K562 (cell line): ENCODE data around the gene MYCBP. TPM values are rescaled to one million over a fixed set of nuclear protein-coding genes. Genes with fewer than 3 reads are reported as not detected.

ENCODE experiments used
- CUX1 ChIP-seq: fragments of 200-800 bp; sonication (Bioruptor generic); IDR thresholded peaks from 2 replicates; pipeline ENCODE4 v1.6.1; 2016; ENCODE audit warnings: missing genetic modification characterization, missing compliant biosample characterization
- DMBX1 ChIP-seq: fragments of 250-450 bp; sonication (Bioruptor Pico); IDR thresholded peaks from 2 replicates; pipeline ENCODE4 v1.8.0; 2022; ENCODE audit warnings: inconsistent platforms, mild to moderate bottlenecking, moderate library complexity, borderline replicate concordance
- ETS2 ChIP-seq: IDR thresholded peaks from 2 replicates; pipeline ENCODE4 v1.6.1; 2016; ENCODE audit warnings: borderline replicate concordance, missing genetic modification characterization, mild to moderate bottlenecking, moderate library complexity, missing compliant biosample characterization; ENCODE audit not compliant: poor library complexity, severe bottlenecking
- HINFP ChIP-seq: fragments of 450-650 bp; conservative IDR thresholded peaks from 2 replicates; pipeline ENCODE4 v1.6.1; 2016; ENCODE audit warnings: missing genetic modification characterization, low read depth, mild to moderate bottlenecking, control low read depth, missing compliant biosample characterization
- HLTF ChIP-seq: fragments of 450-650 bp; IDR thresholded peaks from 2 replicates; pipeline ENCODE4 v1.6.1; 2016
- MAFF ChIP-seq: IDR thresholded peaks from 2 replicates; pipeline ENCODE4 v1.6.1; 2012; ENCODE audit warnings: low read length, improper control_type of control experiment
- NCOA1 ChIP-seq: fragments of 450-650 bp; IDR thresholded peaks from 2 replicates; pipeline ENCODE4 v1.6.1; 2016; ENCODE audit warnings: low read depth
- PHB ChIP-seq: fragments of 250-450 bp; sonication (Bioruptor Pico); IDR thresholded peaks from 2 replicates; pipeline ENCODE4 v1.5.0; 2021
- RB1 ChIP-seq: fragments of 450-650 bp; IDR thresholded peaks from 2 replicates; pipeline ENCODE4 v1.6.1; 2017; ENCODE audit warnings: low read depth, mild to moderate bottlenecking
- RBM22 ChIP-seq: fragments of 200-400 bp; formaldehyde crosslinking; IDR thresholded peaks from 2 replicates; pipeline ENCODE4 v1.6.1; 2018; ENCODE audit warnings: low read length, low read depth; ENCODE audit not compliant: poor library complexity, severe bottlenecking
- RBM39 ChIP-seq: fragments of 200-400 bp; formaldehyde crosslinking; optimal IDR thresholded peaks from 2 replicates; pipeline ENCODE3; 2018; ENCODE audit warnings: low read depth, low read length
- ZNF197 ChIP-seq: fragments of 200-800 bp; sonication (Bioruptor generic); IDR thresholded peaks from 2 replicates; pipeline ENCODE4 v1.6.1; 2016; ENCODE audit warnings: low read depth, missing genetic modification characterization, missing compliant biosample characterization
- ZNF445 ChIP-seq: fragments of 250-450 bp; sonication (Bioruptor Pico); IDR thresholded peaks from 2 replicates; pipeline ENCODE4 v1.4.0; 2020; ENCODE audit warnings: low read depth, mild to moderate bottlenecking, moderate library complexity
- ZNF511 ChIP-seq: sonication (generic); formaldehyde crosslinking; IDR thresholded peaks from 2 replicates; pipeline ENCODE4 v1.8.0; 2022; ENCODE audit warnings: mild to moderate bottlenecking, missing genetic modification reagents
- ZNF551 ChIP-seq: fragments of 250-450 bp; sonication (Bioruptor Pico); IDR thresholded peaks from 2 replicates; pipeline ENCODE4 v1.5.0; 2021; ENCODE audit warnings: mild to moderate bottlenecking, moderate library complexity
- ZNF75A ChIP-seq: fragments of 450-650 bp; formaldehyde crosslinking; IDR thresholded peaks from 2 replicates; pipeline ENCODE4 v1.4.0; 2020; ENCODE audit warnings: mild to moderate bottlenecking
- ZNF76 ChIP-seq: fragments of 250-450 bp; sonication (Bioruptor Pico); IDR thresholded peaks from 2 replicates; pipeline ENCODE4 v1.4.0; 2020; ENCODE audit warnings: mild to moderate bottlenecking, moderate library complexity, borderline replicate concordance
- polyA plus RNA-seq, 8 experiments: library from polyadenylated mRNA; depleted of rRNA in 4 of 8; stranded (reverse) in 5 of 8; unstranded in 3 of 8; fragments of >200 nt; fragmentation: Nextera tagmentation in 2 of 8; fragmentation: Illumina TruSeq in 1 of 8; extraction: Ambion mirVana in 2 of 8; extraction: Trizol in 1 of 8; gene quantifications; 2 replicates each; pipeline versions ENCODE4 v1.2.1 to v1.2.3, GENCODE V29; 2011 to 2014; ENCODE audit warnings: inconsistent platforms in 1 of 8, missing spikeins in 1 of 8
- total RNA-seq, 7 experiments: library from RNA; depleted of rRNA in 6 of 7; stranded (reverse); fragments of >200 nt in 6 of 7; fragmentation: Illumina TruSeq in 2 of 7; extraction: Trizol in 2 of 7; gene quantifications; 2 replicates each; pipeline versions ENCODE4 v1.2.1 to v1.2.3, GENCODE V29; 2011 to 2021; ENCODE audit warnings: low replicate concordance in 1 of 7
- TF ChIP-seq, protein P1 (sequence below): fragments of 450-650 bp; IDR thresholded peaks from 2 replicates; pipeline ENCODE4 v1.6.1; 2016; ENCODE audit warnings: low read depth, mild to moderate bottlenecking, moderate library complexity
- TF ChIP-seq, protein P2 (sequence below): fragments of 450-650 bp; formaldehyde crosslinking; IDR thresholded peaks from 2 replicates; pipeline ENCODE4 v1.4.0; 2020; ENCODE audit warnings: mild to moderate bottlenecking, mixed read lengths

The MYCBP gene
- total and polyA plus RNA-seq, 9 of the 15 experiments (the other 6 are each of a cell fraction or from before 2014, with no cell fraction given): 32.3 to 253 (median 72.9) TPM

DNA sequence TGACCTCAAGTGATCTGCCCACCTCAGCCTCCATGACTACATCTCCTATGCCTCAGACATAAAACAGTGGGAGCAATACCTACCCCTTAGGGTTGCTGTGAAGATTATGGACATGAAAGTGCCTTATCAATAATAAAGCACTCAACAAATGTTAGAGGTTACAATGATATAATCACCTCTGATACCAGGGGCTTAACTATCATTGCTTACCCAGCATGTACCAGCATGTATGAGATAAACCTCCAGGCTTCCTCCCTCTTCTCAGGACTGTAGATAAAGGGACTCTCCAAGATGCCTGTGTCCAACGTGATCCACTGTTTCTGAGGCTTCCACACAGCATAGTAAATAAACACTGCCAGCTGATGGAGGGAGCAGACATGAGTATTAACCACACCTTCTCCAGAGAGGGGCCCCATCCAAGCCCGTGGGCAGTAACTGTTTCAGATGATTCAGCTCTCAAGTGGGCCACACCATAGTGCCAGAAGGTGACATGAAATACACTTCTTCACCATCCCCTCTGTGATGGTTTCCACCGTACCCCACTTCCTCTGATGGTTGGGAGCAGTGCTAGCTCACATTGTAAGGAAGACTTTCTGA lies 42.3 kb upstream of the MYCBP start (continued):
- TF ChIP-seq, protein P1, sequence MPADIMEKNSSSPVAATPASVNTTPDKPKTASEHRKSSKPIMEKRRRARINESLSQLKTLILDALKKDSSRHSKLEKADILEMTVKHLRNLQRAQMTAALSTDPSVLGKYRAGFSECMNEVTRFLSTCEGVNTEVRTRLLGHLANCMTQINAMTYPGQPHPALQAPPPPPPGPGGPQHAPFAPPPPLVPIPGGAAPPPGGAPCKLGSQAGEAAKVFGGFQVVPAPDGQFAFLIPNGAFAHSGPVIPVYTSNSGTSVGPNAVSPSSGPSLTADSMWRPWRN: peak; percentile 77; the same call in 1 of the 2 replicates
- TF ChIP-seq RBM39 (no peak), ZNF75A (CRISPR knock-in tag) (0 out of 2 replicates have a peak, but pooled peaks have one; percentile 20), NCOA1 (peak; percentile 80; the same call in 1 of the 2 replicates), ZNF445 (CRISPR knock-in tag) (no peak), ZNF511 (no peak), RB1 (no peak), CUX1 (CRISPR knock-in tag) (peak; percentile 85), MAFF (no peak; the same call in 1 of the 2 replicates), ZNF197 (CRISPR knock-in tag) (peak; percentile 83; the same call in 1 of the 2 replicates), RBM22 (no peak), PHB (CRISPR knock-in tag) (no peak), ETS2 (tag) (no peak), DMBX1 (CRISPR knock-in tag) (0 out of 2 replicates have a peak, but pooled peaks have one; percentile 27), ZNF76 (CRISPR knock-in tag) (no peak), ZNF551 (CRISPR knock-in tag) (no peak), HLTF (no peak), HINFP (tag) (no peak)
- TF ChIP-seq, protein P2, sequence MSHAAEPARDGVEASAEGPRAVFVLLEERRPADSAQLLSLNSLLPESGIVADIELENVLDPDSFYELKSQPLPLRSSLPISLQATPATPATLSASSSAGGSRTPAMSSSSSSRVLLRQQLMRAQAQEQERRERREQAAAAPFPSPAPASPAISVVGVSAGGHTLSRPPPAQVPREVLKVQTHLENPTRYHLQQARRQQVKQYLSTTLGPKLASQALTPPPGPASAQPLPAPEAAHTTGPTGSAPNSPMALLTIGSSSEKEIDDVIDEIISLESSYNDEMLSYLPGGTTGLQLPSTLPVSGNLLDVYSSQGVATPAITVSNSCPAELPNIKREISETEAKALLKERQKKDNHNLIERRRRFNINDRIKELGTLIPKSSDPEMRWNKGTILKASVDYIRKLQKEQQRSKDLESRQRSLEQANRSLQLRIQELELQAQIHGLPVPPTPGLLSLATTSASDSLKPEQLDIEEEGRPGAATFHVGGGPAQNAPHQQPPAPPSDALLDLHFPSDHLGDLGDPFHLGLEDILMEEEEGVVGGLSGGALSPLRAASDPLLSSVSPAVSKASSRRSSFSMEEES (CRISPR knock-in tag): no peak
